CD1c-positive myeloid dendritic cell (primary cell): ENCODE results near the gene CXCL5.
"Not testable (repeated sequence)": the region's sequence is repeated elsewhere in the genome, so short reads cannot be mapped to it uniquely, and the experiment has no call there.

Experiments used
- DNase-seq: peaks from one replicate; pipeline ENCODE4 v3.0.0-alpha.2; 2016; ENCODE audit errors: extremely low spot score

Gene CXCL5

GRCh38 chr4:73970945-73971344 lies 27.5 kb downstream of the CXCL5 start:
- DNase-seq = no peak

- no peak for DNase-seq
These were observed 28.5 kb downstream of the CXCL5 start for GRCh38 chr4:73970011-73970410.

GRCh38 chr4:73967866-73968265 lies 30.6 kb downstream of the CXCL5 start:
- DNase-seq = no peak

- DNase-seq = no peak
These were observed 33.4 kb downstream of the CXCL5 start for GRCh38 chr4:73964862-73965611.

- no peak for DNase-seq
These were observed 35.8 kb downstream of the CXCL5 start for GRCh38 chr4:73962724-73963123.

GRCh38 chr4:73959041-73959440 lies 39.4 kb downstream of the CXCL5 start:
- DNase-seq = not testable (repeated sequence)

GRCh38 chr4:73952352-73952751 lies 46.1 kb downstream of the CXCL5 start:
- DNase-seq = no peak

- DNase-seq = not testable (repeated sequence)
These were observed 48.0 kb downstream of the CXCL5 start for GRCh38 chr4:73950376-73950920.

GRCh38 chr4:73948990-73949706 lies 49.3 kb downstream of the CXCL5 start:
- no peak for DNase-seq

GRCh38 chr4:73948291-73948690 lies 50.2 kb downstream of the CXCL5 start:
- DNase-seq = no peak

GRCh38 chr4:73947239-73947985 lies 51.1 kb downstream of the CXCL5 start:
- no peak for DNase-seq

GRCh38 chr4:73945674-73946449 lies 52.6 kb downstream of the CXCL5 start:
- DNase-seq = no peak
